Measurements from ENCODE around the gene DPP10. TPM values are rescaled to one million over a fixed set of nuclear protein-coding genes. Genes with fewer than 3 reads are reported as not detected.
"Not testable (repeated sequence)": the region's sequence is repeated elsewhere in the genome, so short reads cannot be mapped to it uniquely, and the experiment has no call there.

Gene DPP10
- total and polyA plus RNA-seq, 5 experiments from 2014 or later: not detected

DNA sequence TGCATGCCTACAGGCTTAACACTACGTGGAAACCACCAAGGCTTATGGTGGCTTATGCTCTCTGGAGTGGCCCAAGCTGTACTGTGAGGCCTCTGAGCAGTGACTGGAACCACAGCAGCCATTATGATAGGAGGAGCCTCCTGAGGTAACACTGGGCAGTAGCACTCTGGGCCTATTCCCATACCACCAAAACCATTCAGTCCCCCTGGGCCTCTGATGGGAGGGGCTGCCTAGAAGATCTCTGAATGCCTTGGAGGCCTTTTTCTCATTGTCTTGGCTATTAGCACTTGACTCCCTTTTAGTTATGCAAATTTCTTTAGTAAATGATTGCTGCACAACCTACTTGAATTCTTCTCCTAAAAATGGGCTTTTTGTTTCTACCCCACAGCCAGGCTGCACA is 985.0 kb downstream of the DPP10 start:
- Mint-ChIP-seq H3K27me3 (no peaks in the 10 kb centered on the region), H3K4me3 (no peak overlapping the region), H3K36me3 (peaks cover 0 to 9% (median 0%) of the 10 kb centered on the region in 3 donors), H3K4me1 (no peaks in the 10 kb centered on the region), H3K27ac (no peak overlapping the region), H3K9me3 (peaks cover 10 to 35% (median 26%) of the 10 kb centered on the region in 9 donors)
- POLR2A ChIA-PET: no interaction called here
- ATAC-seq (no peak), DNase-seq (no peak)

DNA sequence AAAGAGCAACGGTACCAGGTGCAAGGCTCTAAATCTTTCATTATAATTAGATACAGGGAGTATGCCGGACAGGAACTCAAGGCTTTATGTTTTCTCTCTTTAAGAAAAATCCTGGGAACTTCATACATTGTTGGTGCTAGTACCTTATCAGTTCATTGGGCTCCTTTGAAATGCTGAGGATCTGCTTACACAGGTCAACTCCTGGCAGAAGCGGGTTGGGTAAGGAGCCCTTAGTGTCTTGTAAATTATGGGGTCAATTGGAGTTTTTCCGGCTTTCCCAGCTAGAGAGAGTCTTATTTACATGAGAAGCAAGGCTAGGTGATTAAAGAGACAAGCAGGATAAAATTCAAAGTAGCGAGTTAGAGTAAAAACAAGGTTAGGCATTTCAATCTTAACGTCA is 998.3 kb downstream of the DPP10 start:
- H3K27ac Mint-ChIP-seq, POLR2A ChIA-PET, H3K4me1 Mint-ChIP-seq, DNase-seq, H3K4me3 Mint-ChIP-seq, H3K36me3 Mint-ChIP-seq, H3K27me3 Mint-ChIP-seq, ATAC-seq: not testable (repeated sequence)
- H3K9me3 Mint-ChIP-seq: peaks cover 11 to 24% (median 16%) of the 10 kb centered on the region in 9 donors

DNA sequence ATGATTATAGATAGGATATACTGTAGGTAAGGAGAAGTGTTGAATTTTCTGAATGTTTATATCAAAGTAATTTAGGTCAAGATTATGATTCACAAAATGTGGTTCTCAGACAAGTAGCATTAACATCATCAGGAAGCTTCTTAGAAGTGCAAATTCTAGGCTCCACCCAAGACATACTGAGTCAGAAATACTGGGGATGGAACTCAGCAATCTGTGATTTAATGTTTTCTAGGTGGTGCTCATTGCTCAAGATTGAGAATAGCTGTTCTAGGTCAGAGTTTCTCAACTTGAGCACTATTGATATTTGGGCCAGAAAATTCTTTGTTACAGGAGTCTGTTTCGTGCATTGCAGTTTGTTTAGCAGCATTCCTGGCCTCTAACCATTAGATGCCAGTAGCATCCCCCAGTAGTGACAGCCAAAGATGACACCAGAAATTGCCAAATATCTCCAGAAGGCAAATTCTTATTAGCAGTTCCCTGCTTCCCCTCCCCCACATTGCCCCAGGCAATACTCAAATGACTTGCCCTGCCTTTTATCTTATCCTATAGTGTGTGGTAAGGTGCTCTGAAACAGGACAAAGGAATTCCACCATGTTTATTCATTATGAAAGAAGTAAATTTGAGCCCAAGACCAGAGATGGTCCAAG is 1001.2 kb downstream of the DPP10 start:
- H3K27me3 Mint-ChIP-seq: no peaks in the 10 kb centered on the region
- POLR2A ChIA-PET: no interaction called here
- ATAC-seq (no peak), DNase-seq (no peak)
- no peaks in the 10 kb centered on the region for H3K4me1 Mint-ChIP-seq
- H3K36me3 Mint-ChIP-seq: peaks cover 0 to 7% (median 0%) of the 10 kb centered on the region in 3 donors
- H3K4me3 Mint-ChIP-seq: no peak overlapping the region
- H3K9me3 Mint-ChIP-seq: peaks cover 10 to 38% (median 22%) of the 10 kb centered on the region in 9 donors
- H3K27ac Mint-ChIP-seq: no peak overlapping the region

DNA sequence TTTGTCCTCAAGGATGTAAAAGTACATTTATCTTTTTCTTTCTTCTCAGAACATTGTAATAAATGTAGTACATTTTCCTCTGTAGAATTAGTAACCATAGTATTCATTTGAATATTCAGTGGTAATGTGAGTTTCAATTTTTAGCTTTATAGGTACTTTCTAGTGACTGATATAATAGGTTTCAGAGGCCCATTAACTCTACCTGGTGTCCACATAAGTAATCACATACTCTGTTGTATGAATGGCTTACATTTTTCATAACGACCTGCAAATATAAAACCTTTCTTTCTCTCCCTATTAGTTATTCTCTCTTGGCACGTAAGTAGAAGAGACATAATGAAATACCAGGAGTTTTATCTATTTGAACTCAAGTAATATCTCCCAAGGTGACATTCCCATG is 1017.6 kb downstream of the DPP10 start:
- ATAC-seq (no peak), DNase-seq (no peak)
- Mint-ChIP-seq H3K4me3 (no peak overlapping the region), H3K27me3 (no peaks in the 10 kb centered on the region), H3K36me3 (no peaks in the 10 kb centered on the region), H3K27ac (no peak overlapping the region), H3K4me1 (no peaks in the 10 kb centered on the region), H3K9me3 (peaks cover 0 to 18% (median 4%) of the 10 kb centered on the region in 9 donors)
- POLR2A ChIA-PET: no interaction called here

DNA sequence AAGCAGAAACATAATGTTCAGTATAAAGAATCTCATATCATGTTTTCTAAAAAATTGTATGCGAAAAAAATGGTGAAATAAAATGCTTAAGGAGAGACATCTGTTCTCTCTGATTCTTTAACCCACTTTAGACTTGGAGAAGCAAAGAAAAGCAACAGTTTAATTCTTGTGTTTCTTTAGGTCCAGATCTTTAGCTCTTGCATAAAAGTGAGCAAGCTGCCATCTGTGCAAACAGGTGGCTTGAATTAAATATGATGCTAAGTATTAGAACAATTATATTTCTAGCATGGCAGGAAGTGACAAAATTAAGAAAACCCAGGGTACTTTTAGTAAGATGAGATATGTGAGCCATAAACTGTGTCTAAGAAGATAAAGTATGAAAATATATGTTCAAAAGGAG is 1038.3 kb downstream of the DPP10 start:
- Mint-ChIP-seq H3K9me3 (peaks cover 7 to 21% (median 9%) of the 10 kb centered on the region in 9 donors), H3K27me3 (no peaks in the 10 kb centered on the region), H3K4me3 (no peak overlapping the region), H3K27ac (no peak overlapping the region), H3K36me3 (peaks cover 0 to 6% (median 0%) of the 10 kb centered on the region in 3 donors), H3K4me1 (no peaks in the 10 kb centered on the region)
- ATAC-seq (no peak), DNase-seq (no peak)
- POLR2A ChIA-PET: no interaction called here

DNA sequence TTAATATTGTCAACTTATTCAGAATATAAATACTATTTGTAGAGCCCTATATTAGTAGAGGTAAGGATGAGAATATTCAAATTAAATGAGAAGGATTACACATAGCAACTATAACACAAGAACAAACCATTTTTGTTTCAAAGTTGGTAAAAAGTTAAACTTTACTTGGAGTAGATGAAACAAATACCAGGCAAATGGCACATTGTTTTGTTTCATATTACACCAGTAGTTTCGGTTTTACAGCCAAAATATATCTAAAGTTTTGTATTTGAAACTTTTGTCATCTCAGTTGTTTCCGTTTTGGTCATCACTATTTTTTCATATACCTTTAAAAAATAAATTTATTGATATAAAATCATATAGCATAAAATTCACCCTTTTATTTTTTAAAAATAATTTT is 1039.4 kb downstream of the DPP10 start:
- no peak for ATAC-seq
- H3K36me3 Mint-ChIP-seq: no peaks in the 10 kb centered on the region
- H3K27me3 Mint-ChIP-seq: no peaks in the 10 kb centered on the region
- POLR2A ChIA-PET: no interaction called here
- H3K4me3 Mint-ChIP-seq: no peak overlapping the region
- DNase-seq: no peak
- H3K4me1 Mint-ChIP-seq: no peaks in the 10 kb centered on the region
- H3K9me3 Mint-ChIP-seq: peaks cover 3 to 25% (median 7%) of the 10 kb centered on the region in 9 donors
- H3K27ac Mint-ChIP-seq: no peak overlapping the region

DNA sequence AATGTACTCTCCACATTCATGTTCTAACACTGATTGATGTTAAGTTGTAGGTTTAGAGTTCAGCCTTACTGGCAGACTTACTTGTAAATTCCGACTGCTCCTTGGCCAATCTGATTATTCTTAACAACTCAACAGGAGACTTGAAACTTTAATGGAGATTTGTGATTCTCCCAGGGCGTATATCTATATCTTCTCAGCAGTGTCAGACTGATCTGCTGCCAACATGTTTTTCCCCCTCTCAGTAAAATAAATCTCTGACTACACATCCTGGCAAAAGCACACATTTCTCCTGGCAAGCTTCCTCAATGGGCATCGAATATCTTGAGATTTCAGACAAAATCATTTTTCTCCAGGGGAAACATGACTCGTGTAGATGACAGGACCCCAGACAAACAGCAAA is 1041.2 kb downstream of the DPP10 start:
- peaks cover 0 to 25% (median 7%) of the 10 kb centered on the region in 9 donors for H3K9me3 Mint-ChIP-seq
- H3K36me3 Mint-ChIP-seq: no peaks in the 10 kb centered on the region
- POLR2A ChIA-PET: no interaction called here
- ATAC-seq: no peak
- no peak overlapping the region for H3K27ac Mint-ChIP-seq
- H3K4me3 Mint-ChIP-seq: no peak overlapping the region
- H3K27me3 Mint-ChIP-seq: no peaks in the 10 kb centered on the region
- no peaks in the 10 kb centered on the region for H3K4me1 Mint-ChIP-seq
- DNase-seq: no peak

DNA sequence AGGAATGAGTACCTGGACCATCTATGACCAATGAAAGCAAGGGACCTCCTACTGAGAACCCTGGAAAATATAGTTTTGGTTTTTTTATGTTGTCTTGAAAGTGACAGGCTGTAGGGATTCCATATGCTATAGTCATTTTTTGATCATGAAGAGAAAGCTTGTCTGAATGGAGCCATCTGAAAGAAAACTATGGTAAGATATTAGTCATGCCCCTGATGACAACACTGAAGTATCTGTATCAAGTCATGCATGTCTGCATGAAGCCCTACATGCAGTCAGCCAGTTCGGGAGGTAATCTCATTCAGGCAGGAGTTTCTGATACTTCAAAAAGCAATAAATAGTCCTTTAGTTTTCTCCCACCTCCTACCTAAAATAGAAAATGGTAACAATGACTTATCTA is 1042.0 kb downstream of the DPP10 start:
- DNase-seq: no peak
- no peak overlapping the region for H3K4me3 Mint-ChIP-seq
- H3K4me1 Mint-ChIP-seq: no peaks in the 10 kb centered on the region
- POLR2A ChIA-PET: no interaction called here
- ATAC-seq: no peak
- no peaks in the 10 kb centered on the region for H3K27me3 Mint-ChIP-seq
- peaks cover 0 to 25% (median 8%) of the 10 kb centered on the region in 9 donors for H3K9me3 Mint-ChIP-seq
- no peak overlapping the region for H3K27ac Mint-ChIP-seq
- H3K36me3 Mint-ChIP-seq: no peaks in the 10 kb centered on the region

DNA sequence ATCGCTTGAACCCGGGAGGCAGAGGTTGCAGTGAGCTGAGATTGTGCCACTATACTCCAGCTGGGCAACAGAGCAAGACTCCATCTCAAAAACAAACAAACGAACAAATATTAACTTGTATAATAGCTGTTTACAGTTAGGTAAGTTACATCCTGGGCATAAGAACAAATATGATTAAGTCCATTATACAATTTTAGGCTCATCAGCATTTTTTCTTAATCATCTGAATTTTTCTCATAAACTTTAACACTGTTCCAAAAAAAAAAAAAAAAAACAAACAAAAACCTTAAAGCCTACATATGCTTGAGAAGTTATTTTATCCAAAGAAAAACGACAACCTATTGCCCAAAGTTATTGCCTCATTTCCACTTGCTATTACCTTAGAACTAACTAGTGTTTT is 1042.5 kb downstream of the DPP10 start:
- Mint-ChIP-seq H3K27me3 (no peaks in the 10 kb centered on the region), H3K9me3 (peaks cover 0 to 27% (median 9%) of the 10 kb centered on the region in 9 donors), H3K4me3 (no peak overlapping the region), H3K36me3 (no peaks in the 10 kb centered on the region), H3K27ac (no peak overlapping the region), H3K4me1 (no peaks in the 10 kb centered on the region)
- ATAC-seq (no peak), DNase-seq (no peak)
- POLR2A ChIA-PET: no interaction called here

DNA sequence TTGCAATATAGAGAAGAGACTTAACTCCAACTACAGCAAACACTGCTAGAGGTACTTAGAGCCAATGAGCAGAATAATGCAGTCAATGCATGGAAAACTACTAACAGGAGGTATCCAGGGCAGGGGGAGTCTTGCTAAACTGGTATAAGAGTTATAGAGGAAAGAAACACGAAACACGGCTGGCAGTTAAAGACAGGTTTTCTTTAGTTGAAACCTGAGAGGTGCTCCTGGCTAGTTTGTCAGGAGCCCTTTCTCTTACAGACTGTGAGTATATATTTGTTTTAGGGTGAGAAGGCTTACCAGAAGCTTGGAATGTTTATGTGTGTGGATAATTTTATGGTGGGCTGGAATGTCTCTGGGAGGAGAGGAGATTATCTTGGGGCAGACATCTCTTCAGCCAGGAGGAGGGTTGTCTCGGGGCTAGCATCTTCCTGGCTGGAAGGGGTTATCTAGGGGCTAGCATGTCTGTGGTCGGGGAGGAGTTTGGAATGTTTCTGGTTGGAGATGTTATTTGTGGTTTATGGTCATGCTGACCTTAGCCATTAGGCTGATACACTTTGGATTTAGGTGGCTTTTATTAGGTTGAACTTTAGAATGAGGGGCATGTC is 1048.8 kb downstream of the DPP10 start:
- no peaks in the 10 kb centered on the region for H3K36me3 Mint-ChIP-seq
- POLR2A ChIA-PET: no interaction called here
- no peak overlapping the region for H3K4me3 Mint-ChIP-seq
- ATAC-seq: no peak
- no peaks in the 10 kb centered on the region for H3K4me1 Mint-ChIP-seq
- peaks cover 0 to 28% (median 4%) of the 10 kb centered on the region in 9 donors for H3K9me3 Mint-ChIP-seq
- no peaks in the 10 kb centered on the region for H3K27me3 Mint-ChIP-seq
- H3K27ac Mint-ChIP-seq: no peak overlapping the region
- no peak for DNase-seq

DNA sequence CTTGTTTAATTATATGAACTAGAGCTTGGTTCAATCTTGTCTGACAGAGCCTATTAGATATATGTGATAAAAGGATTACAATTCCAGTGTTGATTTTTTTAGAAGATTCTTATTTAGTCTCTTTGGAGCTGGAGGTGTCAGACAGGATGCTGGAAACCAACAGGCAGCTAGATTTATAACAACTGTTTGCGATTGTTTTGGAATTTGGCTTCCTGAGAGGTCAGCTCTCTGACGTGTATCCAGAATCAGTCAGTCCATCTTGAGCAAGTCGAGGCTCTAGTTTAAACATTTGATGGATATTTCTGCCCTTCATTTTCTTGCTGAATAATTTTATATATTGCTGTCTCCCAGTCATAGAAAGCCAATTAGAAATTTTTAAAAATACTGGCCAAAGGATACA is 1062.9 kb downstream of the DPP10 start:
- POLR2A ChIA-PET: no interaction called here
- H3K36me3 Mint-ChIP-seq: no peaks in the 10 kb centered on the region
- H3K27me3 Mint-ChIP-seq: no peaks in the 10 kb centered on the region
- ATAC-seq: no peak
- H3K4me1 Mint-ChIP-seq: no peaks in the 10 kb centered on the region
- no peak overlapping the region for H3K4me3 Mint-ChIP-seq
- H3K9me3 Mint-ChIP-seq: peaks cover 0 to 26% (median 8%) of the 10 kb centered on the region in 9 donors
- H3K27ac Mint-ChIP-seq: no peak overlapping the region
- DNase-seq: no peak

DNA sequence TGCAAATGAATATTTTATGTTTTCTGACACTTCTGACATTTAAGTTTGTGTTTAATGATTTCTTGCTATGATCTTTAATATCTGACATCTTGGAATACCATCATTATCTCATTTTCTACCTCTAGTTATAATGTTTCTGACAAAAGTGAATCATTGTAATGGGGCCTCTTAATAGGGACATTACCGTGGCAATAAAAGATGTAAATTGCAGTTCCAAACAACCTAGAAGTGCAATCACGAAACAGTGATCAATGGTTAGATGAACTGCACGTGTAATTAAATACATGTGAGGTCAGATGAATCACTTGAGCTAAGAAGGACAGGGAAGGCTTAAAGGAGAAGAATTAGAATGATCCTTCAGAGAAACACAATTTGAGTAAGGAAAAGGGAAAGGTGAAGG is 1078.3 kb downstream of the DPP10 start:
- DNase-seq: no peak

DNA sequence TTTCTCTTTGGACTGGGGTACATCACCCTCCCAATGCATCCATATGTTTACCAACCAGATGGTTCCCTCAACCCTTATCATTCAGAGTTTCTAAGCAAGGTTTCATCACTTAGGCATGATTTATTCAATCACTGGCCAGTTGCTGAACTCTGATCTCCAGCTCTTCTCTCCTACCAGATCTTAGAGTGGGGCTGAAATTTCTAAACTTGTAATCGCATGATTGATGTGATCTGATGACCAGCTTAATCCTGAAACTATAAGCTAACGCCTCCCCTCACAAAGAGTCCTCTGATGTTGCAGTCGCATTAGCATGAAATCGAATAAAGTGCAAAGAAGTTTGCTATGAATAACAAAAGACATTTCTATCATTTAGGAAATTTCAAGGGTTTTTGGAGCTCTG is 1082.0 kb downstream of the DPP10 start:
- ATAC-seq (no peak), DNase-seq (no peak)
- H3K36me3 Mint-ChIP-seq: peaks cover 0 to 4% (median 0%) of the 10 kb centered on the region in 3 donors
- no peak overlapping the region for H3K4me3 Mint-ChIP-seq
- no peak overlapping the region for H3K27ac Mint-ChIP-seq
- H3K4me1 Mint-ChIP-seq: no peaks in the 10 kb centered on the region
- POLR2A ChIA-PET: no interaction called here
- H3K9me3 Mint-ChIP-seq: peaks cover 0 to 40% (median 10%) of the 10 kb centered on the region in 9 donors
- H3K27me3 Mint-ChIP-seq: no peaks in the 10 kb centered on the region

More for the DNA sequence above, 1078.3 kb downstream of the DPP10 start:
- H3K9me3 Mint-ChIP-seq: peaks cover 0 to 50% (median 10%) of the 10 kb centered on the region in 9 donors
- no peaks in the 10 kb centered on the region for H3K4me1 Mint-ChIP-seq
- POLR2A ChIA-PET: no interaction called here
- no peak overlapping the region for H3K27ac Mint-ChIP-seq
- no peak overlapping the region for H3K4me3 Mint-ChIP-seq
- peaks cover 0 to 4% (median 0%) of the 10 kb centered on the region in 3 donors for H3K36me3 Mint-ChIP-seq
- H3K27me3 Mint-ChIP-seq: no peaks in the 10 kb centered on the region
- ATAC-seq: no peak

DNA sequence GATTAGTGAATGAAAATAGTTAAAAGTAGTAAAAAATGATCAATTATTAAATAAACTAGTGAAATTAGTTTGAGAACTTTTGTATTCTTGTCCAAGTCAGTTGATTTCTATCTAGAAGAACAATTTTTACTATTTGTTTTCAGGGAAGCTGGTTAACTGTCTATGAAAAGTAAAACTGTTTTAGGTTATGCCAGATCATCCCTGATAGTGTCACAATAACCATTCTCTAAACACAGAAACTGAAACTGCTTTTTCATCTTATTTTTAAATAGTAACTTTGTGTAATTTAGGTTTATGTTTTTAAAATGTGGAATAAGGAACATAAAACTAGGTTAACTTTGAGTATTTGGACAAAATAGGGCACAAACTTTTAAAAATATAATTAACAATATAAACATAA is 1087.2 kb downstream of the DPP10 start:
- DNase-seq (no peak), ATAC-seq (no peak)
- POLR2A ChIA-PET: no interaction called here
- H3K27ac Mint-ChIP-seq: no peak overlapping the region
- no peaks in the 10 kb centered on the region for H3K27me3 Mint-ChIP-seq
- no peaks in the 10 kb centered on the region for H3K4me1 Mint-ChIP-seq
- no peak overlapping the region for H3K4me3 Mint-ChIP-seq
- peaks cover 0 to 7% (median 0%) of the 10 kb centered on the region in 3 donors for H3K36me3 Mint-ChIP-seq
- H3K9me3 Mint-ChIP-seq: peaks cover 0 to 17% (median 8%) of the 10 kb centered on the region in 9 donors

Data from naive thymus-derived CD8-positive, alpha-beta T cell (primary cell).